GM23338 (cell line): ENCODE results near the gene EYA4. TPM values are rescaled to one million over a fixed set of nuclear protein-coding genes. Genes with fewer than 3 reads are reported as not detected.

Experiments used
- ATAC-seq: fragments of 200-7000 bp; cut with Tn5 transposase; 3 replicates; pipeline ENCODE4 v1.9.1; 2020
- DNase-seq: peaks from one replicate; pipeline ENCODE4 v3.0.0-alpha.2; 2015; ENCODE audit warnings: low spot score
- H2AFZ ChIP-seq: fragments of 200-600 bp; sonication (generic); 2 replicates; pipeline ENCODE4 v1.8.0; 2016; ENCODE audit warnings: antibody characterized with exemption, mild to moderate bottlenecking, moderate library complexity
- H3F3A ChIP-seq: fragments of 200-600 bp; sonication (generic); replicated peaks from 2 replicates; pipeline ENCODE4 v1.8.0; 2017; ENCODE audit warnings: antibody characterized with exemption, mixed run types, low read depth
- H3K27ac ChIP-seq: fragments of 200-600 bp; sonication (generic); 2 replicates; pipeline ENCODE4 v1.6.1; 2016; ENCODE audit warnings: low read depth
- H3K27me3 ChIP-seq: fragments of 200-600 bp; sonication (generic); 2 replicates; pipeline ENCODE4 v1.8.0; 2016; ENCODE audit warnings: mild to moderate bottlenecking, mixed run types, moderate library complexity; ENCODE audit not compliant: insufficient read depth
- H3K36me3 ChIP-seq: fragments of 200-600 bp; sonication (generic); 2 replicates; pipeline ENCODE4 v1.8.0; 2016; ENCODE audit warnings: mild to moderate bottlenecking; ENCODE audit not compliant: insufficient read depth
- H3K4me1 ChIP-seq: fragments of 200-600 bp; sonication (generic); 2 replicates; pipeline ENCODE4 v1.8.0; 2016; ENCODE audit warnings: mild to moderate bottlenecking, moderate library complexity; ENCODE audit not compliant: insufficient read depth
- H3K4me2 ChIP-seq: fragments of 200-600 bp; sonication (generic); 2 replicates; pipeline ENCODE4 v1.7.1; 2017; ENCODE audit warnings: mixed run types
- H3K4me3 ChIP-seq: fragments of 200-600 bp; sonication (generic); 2 replicates; pipeline ENCODE4 v1.6.1; 2016; ENCODE audit warnings: mixed run types
- H3K79me2 ChIP-seq: fragments of 200-600 bp; sonication (generic); replicated peaks from 2 replicates; pipeline ENCODE4 v1.8.0; 2017; ENCODE audit warnings: mild to moderate bottlenecking; ENCODE audit not compliant: insufficient read depth
- H3K9me2 ChIP-seq: fragments of 200-600 bp; sonication (generic); 2 replicates; pipeline ENCODE4 v1.8.0; 2017; ENCODE audit not compliant: insufficient read depth
- H4K20me1 ChIP-seq: fragments of 200-600 bp; sonication (generic); replicated peaks from 2 replicates; pipeline ENCODE4 v1.8.0; 2017; ENCODE audit warnings: mild to moderate bottlenecking; ENCODE audit not compliant: insufficient read depth
- H3K27ac Mint-ChIP-seq: 2 replicates; pipeline ENCODE4 v1.8.0; 2020; ENCODE audit warnings: inconsistent platforms, mild to moderate bottlenecking, moderate library complexity, mixed read lengths
- H3K27me3 Mint-ChIP-seq: 3 replicates; pipeline ENCODE4 v1.8.0; 2022; ENCODE audit warnings: low read depth, mild to moderate bottlenecking, moderate library complexity, mixed read lengths, inconsistent platforms; ENCODE audit not compliant: insufficient read depth, poor library complexity
- H3K36me3 Mint-ChIP-seq: 3 replicates; pipeline ENCODE4 v1.8.0; 2021; ENCODE audit warnings: low read depth, mild to moderate bottlenecking, inconsistent platforms, moderate library complexity, mixed read lengths
- H3K4me1 Mint-ChIP-seq: 3 replicates; pipeline ENCODE4 v1.8.0; 2020; ENCODE audit warnings: mild to moderate bottlenecking, inconsistent platforms, mixed read lengths
- H3K4me3 Mint-ChIP-seq: 3 replicates; pipeline ENCODE4 v1.8.0; 2021; ENCODE audit warnings: moderate library complexity, mild to moderate bottlenecking, inconsistent platforms, mixed read lengths
- H3K9me3 Mint-ChIP-seq: 3 replicates; pipeline ENCODE4 v1.8.0; 2020; ENCODE audit warnings: moderate library complexity, mild to moderate bottlenecking, inconsistent platforms, mixed read lengths
- CREB1 ChIP-seq: fragments of 250-450 bp; sonication (Bioruptor Pico); IDR thresholded peaks from 2 replicates; pipeline ENCODE4 v1.5.0; 2020; ENCODE audit warnings: low read depth, mild to moderate bottlenecking, moderate library complexity
- EZH2 ChIP-seq: fragments of 200-600 bp; sonication (generic); IDR thresholded peaks from one replicate; pipeline ENCODE4 v1.8.0; 2017; ENCODE audit warnings: antibody characterized with exemption, mild to moderate bottlenecking, low read depth; ENCODE audit not compliant: unreplicated experiment
- EZH2phosphoT487 ChIP-seq: fragments of 200-600 bp; sonication (generic); IDR thresholded peaks from one replicate; pipeline ENCODE4 v1.8.1; 2018; ENCODE audit warnings: antibody characterized with exemption; ENCODE audit not compliant: unreplicated experiment
- JUNB ChIP-seq: IDR thresholded peaks from one replicate; pipeline ENCODE4 v1.6.1; 2016; ENCODE audit warnings: antibody characterized with exemption; ENCODE audit not compliant: unreplicated experiment
- NANOG ChIP-seq: IDR thresholded peaks from 2 replicates; pipeline ENCODE4 v1.6.1; 2016; ENCODE audit warnings: antibody characterized with exemption, borderline replicate concordance
- POLR2AphosphoS5 ChIP-seq: IDR thresholded peaks from 2 replicates; pipeline ENCODE4 v1.6.1; 2016; ENCODE audit warnings: antibody characterized with exemption, low read depth
- REST ChIP-seq: IDR thresholded peaks from one replicate; pipeline ENCODE4 v1.6.1; 2018; ENCODE audit warnings: antibody characterized with exemption; ENCODE audit not compliant: unreplicated experiment
- STAT1 ChIP-seq: IDR thresholded peaks from one replicate; pipeline ENCODE4 v1.6.1; 2016; ENCODE audit warnings: antibody characterized with exemption; ENCODE audit not compliant: unreplicated experiment
- ZNF114 ChIP-seq: fragments of 250-450 bp; sonication (Bioruptor Pico); IDR thresholded peaks from 2 replicates; pipeline ENCODE4 v1.5.0; 2020; ENCODE audit warnings: mild to moderate bottlenecking, moderate library complexity
- ZNF331 ChIP-seq: fragments of 250-450 bp; sonication (Bioruptor Pico); IDR thresholded peaks from 2 replicates; pipeline ENCODE4 v1.5.0; 2020; ENCODE audit warnings: low read depth, mild to moderate bottlenecking, moderate library complexity
- ZNF462 ChIP-seq: fragments of 250-450 bp; sonication (Bioruptor Pico); IDR thresholded peaks from 2 replicates; pipeline ENCODE4 v1.5.0; 2020; ENCODE audit warnings: mild to moderate bottlenecking, moderate library complexity
- polyA plus RNA-seq: library from polyadenylated mRNA; unstranded; fragments of >200 nt; fragmentation: Nextera tagmentation; extraction: Ambion mirVana; gene quantifications from 2 replicates; pipeline ENCODE4 v1.2.1, GENCODE V29; 2016
- total RNA-seq: library from RNA; depleted of rRNA; stranded (reverse); fragments of >200 nt; shearing (Covaris generic); gene quantifications from 2 replicates; pipeline ENCODE4 v1.2.3, GENCODE V29; 2014
- TF ChIP-seq, protein P1 (sequence below): IDR thresholded peaks from 2 replicates; pipeline ENCODE4 v1.6.1; 2016; ENCODE audit warnings: antibody characterized with exemption
- TF ChIP-seq, protein P2 (sequence below), 2 experiments: fragments of 200-600 bp in 1 of 2; sonication (generic) in 1 of 2; conservative IDR thresholded peaks; 2 replicates each; pipeline versions ENCODE4 v1.5.1 to v1.6.1; 2016 to 2017; ENCODE audit warnings: antibody characterized with exemption in 2 of 2, low read depth in 2 of 2, mild to moderate bottlenecking in 2 of 2, moderate library complexity in 1 of 2

The EYA4 gene
- total and polyA plus RNA-seq, 2 experiments from 2014 or later, result 0.05 to 0.21 TPM

DNA sequence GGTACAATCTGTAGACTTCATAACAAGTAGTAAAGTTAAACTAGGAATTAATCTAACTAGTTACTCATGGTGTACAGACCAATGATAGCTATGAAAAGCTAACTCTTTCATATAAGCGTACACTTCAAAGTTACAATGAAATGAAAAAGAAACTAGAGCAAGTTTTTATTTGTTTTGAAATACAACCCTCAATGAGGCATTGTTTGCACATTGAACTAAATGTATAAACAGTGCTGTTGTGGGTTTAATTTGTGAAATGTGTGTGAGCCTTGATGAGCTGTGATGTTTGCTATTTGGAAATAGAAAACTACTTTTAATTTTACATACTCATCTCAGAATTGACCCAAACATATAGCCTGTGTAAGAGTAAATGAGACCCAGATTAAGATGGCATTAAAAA is 11.1 kb upstream of the EYA4 start:
- Histone ChIP-seq H3K4me3 (no peak overlapping the region), H3K79me2 (no peaks in the 10 kb centered on the region), H4K20me1 (no peaks in the 10 kb centered on the region), H2AFZ (no peak overlapping the region), H3K27me3 (no peaks in the 10 kb centered on the region), H3K4me2 (no peak overlapping the region), H3K27ac (no peak overlapping the region), H3F3A (no peaks in the 10 kb centered on the region), H3K9me2 (no peaks in the 10 kb centered on the region), H3K4me1 (no peaks in the 10 kb centered on the region), H3K36me3 (no peaks in the 10 kb centered on the region)
- no peaks in the 10 kb centered on the region; the same call in 2 of the 3 replicates for H3K4me1 Mint-ChIP-seq
- no peak for ATAC-seq
- peaks cover 3% of the 10 kb centered on the region for H3K27me3 Mint-ChIP-seq
- H3K9me3 Mint-ChIP-seq, result peaks cover 8% of the 10 kb centered on the region; the same call in 1 of the 3 replicates
- no peak for TF ChIP-seq ZNF331
- TF ChIP-seq CREB1 (CRISPR knock-in tag), result no peak
- no peak for TF ChIP-seq JUNB
- TF ChIP-seq, protein P1, sequence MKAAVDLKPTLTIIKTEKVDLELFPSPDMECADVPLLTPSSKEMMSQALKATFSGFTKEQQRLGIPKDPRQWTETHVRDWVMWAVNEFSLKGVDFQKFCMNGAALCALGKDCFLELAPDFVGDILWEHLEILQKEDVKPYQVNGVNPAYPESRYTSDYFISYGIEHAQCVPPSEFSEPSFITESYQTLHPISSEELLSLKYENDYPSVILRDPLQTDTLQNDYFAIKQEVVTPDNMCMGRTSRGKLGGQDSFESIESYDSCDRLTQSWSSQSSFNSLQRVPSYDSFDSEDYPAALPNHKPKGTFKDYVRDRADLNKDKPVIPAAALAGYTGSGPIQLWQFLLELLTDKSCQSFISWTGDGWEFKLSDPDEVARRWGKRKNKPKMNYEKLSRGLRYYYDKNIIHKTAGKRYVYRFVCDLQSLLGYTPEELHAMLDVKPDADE, result no peak
- TF ChIP-seq EZH2, result no peak
- no peak for TF ChIP-seq REST
- TF ChIP-seq STAT1, result no peak
- TF ChIP-seq NANOG, result no peak
- TF ChIP-seq ZNF114, result no peak
- TF ChIP-seq, protein P2, sequence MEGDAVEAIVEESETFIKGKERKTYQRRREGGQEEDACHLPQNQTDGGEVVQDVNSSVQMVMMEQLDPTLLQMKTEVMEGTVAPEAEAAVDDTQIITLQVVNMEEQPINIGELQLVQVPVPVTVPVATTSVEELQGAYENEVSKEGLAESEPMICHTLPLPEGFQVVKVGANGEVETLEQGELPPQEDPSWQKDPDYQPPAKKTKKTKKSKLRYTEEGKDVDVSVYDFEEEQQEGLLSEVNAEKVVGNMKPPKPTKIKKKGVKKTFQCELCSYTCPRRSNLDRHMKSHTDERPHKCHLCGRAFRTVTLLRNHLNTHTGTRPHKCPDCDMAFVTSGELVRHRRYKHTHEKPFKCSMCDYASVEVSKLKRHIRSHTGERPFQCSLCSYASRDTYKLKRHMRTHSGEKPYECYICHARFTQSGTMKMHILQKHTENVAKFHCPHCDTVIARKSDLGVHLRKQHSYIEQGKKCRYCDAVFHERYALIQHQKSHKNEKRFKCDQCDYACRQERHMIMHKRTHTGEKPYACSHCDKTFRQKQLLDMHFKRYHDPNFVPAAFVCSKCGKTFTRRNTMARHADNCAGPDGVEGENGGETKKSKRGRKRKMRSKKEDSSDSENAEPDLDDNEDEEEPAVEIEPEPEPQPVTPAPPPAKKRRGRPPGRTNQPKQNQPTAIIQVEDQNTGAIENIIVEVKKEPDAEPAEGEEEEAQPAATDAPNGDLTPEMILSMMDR (conservative IDR thresholded peaks at IDR 0.05; ENCODE audit: low read depth in 2 of 2), result no peak
- no peak for TF ChIP-seq EZH2phosphoT487
- TF ChIP-seq ZNF462 (CRISPR knock-in tag), result no peak
- no peak for TF ChIP-seq POLR2AphosphoS5
- 0 out of 3 replicates have a peak, but pooled peaks cover 2% of the 10 kb centered on the region for H3K36me3 Mint-ChIP-seq
- no peak overlapping the region for H3K27ac Mint-ChIP-seq
- DNase-seq, result no peak
- no peak overlapping the region for H3K4me3 Mint-ChIP-seq
